Gastrocnemius medialis (tissue), 4 donors: Measurements from ENCODE around the gene BRPF1.

Experiments used
- POLR2A ChIP-seq, 2 donors: fragments of 450-650 bp; IDR thresholded peaks; one replicate each; pipeline ENCODE4 v1.6.1; 2017; ENCODE audit warnings: antibody characterized with exemption in 2 of 2, mild to moderate bottlenecking in 2 of 2, moderate library complexity in 2 of 2
- TF ChIP-seq, protein P1 (sequence below), 5 experiments: fragments of 450-650 bp in 3 of 5; fragments of 200-600 bp in 2 of 5; sonication (generic) in 2 of 5; IDR thresholded peaks in 4 of 5; conservative IDR thresholded peaks in 1 of 5; 1 replicate in 4 of 5; 2 replicates in 1 of 5; pipeline ENCODE4 v1.5.1; 2016 to 2019; ENCODE audit warnings: antibody characterized with exemption in 5 of 5, mild to moderate bottlenecking in 3 of 5, moderate library complexity in 3 of 5

GRCh38 chr3:9750556-9751411 lies 19.2 kb downstream of the BRPF1 start:
- TF ChIP-seq, protein P1, sequence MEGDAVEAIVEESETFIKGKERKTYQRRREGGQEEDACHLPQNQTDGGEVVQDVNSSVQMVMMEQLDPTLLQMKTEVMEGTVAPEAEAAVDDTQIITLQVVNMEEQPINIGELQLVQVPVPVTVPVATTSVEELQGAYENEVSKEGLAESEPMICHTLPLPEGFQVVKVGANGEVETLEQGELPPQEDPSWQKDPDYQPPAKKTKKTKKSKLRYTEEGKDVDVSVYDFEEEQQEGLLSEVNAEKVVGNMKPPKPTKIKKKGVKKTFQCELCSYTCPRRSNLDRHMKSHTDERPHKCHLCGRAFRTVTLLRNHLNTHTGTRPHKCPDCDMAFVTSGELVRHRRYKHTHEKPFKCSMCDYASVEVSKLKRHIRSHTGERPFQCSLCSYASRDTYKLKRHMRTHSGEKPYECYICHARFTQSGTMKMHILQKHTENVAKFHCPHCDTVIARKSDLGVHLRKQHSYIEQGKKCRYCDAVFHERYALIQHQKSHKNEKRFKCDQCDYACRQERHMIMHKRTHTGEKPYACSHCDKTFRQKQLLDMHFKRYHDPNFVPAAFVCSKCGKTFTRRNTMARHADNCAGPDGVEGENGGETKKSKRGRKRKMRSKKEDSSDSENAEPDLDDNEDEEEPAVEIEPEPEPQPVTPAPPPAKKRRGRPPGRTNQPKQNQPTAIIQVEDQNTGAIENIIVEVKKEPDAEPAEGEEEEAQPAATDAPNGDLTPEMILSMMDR (IDR thresholded peaks at IDR 0.05 in 4 of 5, conservative IDR thresholded peaks at IDR 0.05 in 1 of 5), result no peak
- TF ChIP-seq POLR2A (IDR thresholded peaks at IDR 0.05), result no peak
